B cell (primary cell): ENCODE data around the gene CALHM4. TPM values are rescaled to one million over a fixed set of nuclear protein-coding genes. Genes with fewer than 3 reads are reported as not detected.

ENCODE experiments used
- ATAC-seq: fragments of 200-7000 bp; cut with Tn5 transposase; one replicate; pipeline ENCODE4 v1.10.0; 2021; ENCODE audit warnings: low read depth, mild to moderate bottlenecking, moderate number of reproducible peaks, moderate library complexity
- CTCF ChIA-PET: fragments of 350-600 bp; sonication (Branson Sonifier 250); formaldehyde crosslinking; loops from one replicate; lab custom pipeline; 2021; ENCODE audit warnings: antibody characterized with exemption, inconsistent platforms; lab: Charles Lee
- POLR2A ChIA-PET: fragments of 350-600 bp; sonication (Branson Sonifier 250); formaldehyde crosslinking; loops from one replicate; lab custom pipeline; 2021; ENCODE audit warnings: antibody characterized with exemption; lab: Charles Lee
- DNase-seq: peaks from one replicate; pipeline ENCODE4 v3.0.0; 2013
- H2AFZ ChIP-seq: 2 replicates; pipeline ENCODE4 v1.6.1; 2012; ENCODE audit warnings: mild to moderate bottlenecking, low read depth, low read length; ENCODE audit not compliant: insufficient read depth, poor library complexity, severe bottlenecking
- H3K27ac ChIP-seq, 2 donors: 1 replicate in 1 of 2; 2 replicates in 1 of 2; pipeline ENCODE4 v1.5.1; 2012 to 2013; ENCODE audit warnings: low read length in 2 of 2, mild to moderate bottlenecking in 2 of 2, moderate library complexity in 1 of 2
- H3K27me3 ChIP-seq, 4 experiments: fragments of 200-600 bp in 1 of 4; sonication (generic) in 1 of 4; replicated peaks in 1 of 4; 1 replicate in 2 of 4; 2 replicates in 2 of 4; pipeline versions ENCODE4 v1.6.1 to v1.7.0; 2013 to 2016; ENCODE audit warnings: low read length in 3 of 4, mild to moderate bottlenecking in 2 of 4, mixed read lengths in 1 of 4, moderate library complexity in 1 of 4; ENCODE audit not compliant: insufficient read depth in 4 of 4, control insufficient read depth in 3 of 4; ENCODE audit errors: control extremely low read depth in 1 of 4
- H3K36me3 ChIP-seq, 2 experiments: replicated peaks in 1 of 2; 1 replicate in 1 of 2; 2 replicates in 1 of 2; pipeline versions ENCODE4 v1.6.1 to v1.7.1; 2013; ENCODE audit warnings: low read length in 1 of 2; ENCODE audit not compliant: insufficient read depth in 2 of 2, control insufficient read depth in 1 of 2; ENCODE audit errors: control extremely low read depth in 1 of 2, extremely low read depth in 1 of 2
- H3K4me1 ChIP-seq, 2 donors: fragments of 200-600 bp in 1 of 2; sonication (generic) in 1 of 2; 1 replicate in 1 of 2; 2 replicates in 1 of 2; pipeline versions ENCODE4 v1.5.1 to v1.6.1; 2013 to 2017; ENCODE audit warnings: low read length in 2 of 2; ENCODE audit not compliant: control insufficient read depth in 2 of 2, insufficient read depth in 2 of 2
- H3K4me2 ChIP-seq: replicated peaks from 2 replicates; pipeline ENCODE3; 2012; ENCODE audit warnings: mild to moderate bottlenecking, low read depth, low read length; ENCODE audit not compliant: poor library complexity, severe bottlenecking
- H3K4me3 ChIP-seq, 5 experiments: fragments of 200-600 bp in 1 of 5; sonication (generic) in 1 of 5; 1 replicate in 3 of 5; 2 replicates in 2 of 5; pipeline versions ENCODE4 v1.5.1 to v1.7.0; 2011 to 2016; ENCODE audit warnings: low read length in 4 of 5, mild to moderate bottlenecking in 4 of 5, low read depth in 2 of 5, control low read depth in 1 of 5, moderate library complexity in 1 of 5; ENCODE audit not compliant: insufficient read depth in 1 of 5; ENCODE audit errors: control extremely low read depth in 1 of 5, extremely low read depth in 1 of 5
- H3K79me2 ChIP-seq: fragments of 200-600 bp; sonication (generic); one replicate; pipeline ENCODE4 v1.6.0; 2016; ENCODE audit warnings: low read length; ENCODE audit not compliant: control insufficient read depth, insufficient read depth
- H3K9ac ChIP-seq: fragments of 200-600 bp; sonication (generic); 2 replicates; pipeline ENCODE4 v1.6.1; 2017; ENCODE audit warnings: mild to moderate bottlenecking, low read length, moderate library complexity
- H3K9me3 ChIP-seq, 3 donors: one replicate each; pipeline versions ENCODE4 v1.6.1 to v1.7.1; 2013; ENCODE audit warnings: low read length in 2 of 3; ENCODE audit not compliant: control insufficient read depth in 2 of 3, insufficient read depth in 1 of 3; ENCODE audit errors: control extremely low read depth in 1 of 3
- H4K20me1 ChIP-seq: 2 replicates; pipeline ENCODE4 v1.6.0; 2012; ENCODE audit warnings: mild to moderate bottlenecking, low read length; ENCODE audit not compliant: insufficient read depth, control insufficient read depth, poor library complexity, severe bottlenecking
- H3K27ac Mint-ChIP-seq: one replicate; pipeline ENCODE4 v1.8.0; 2021; ENCODE audit warnings: mixed read lengths
- H3K27me3 Mint-ChIP-seq: one replicate; pipeline ENCODE4 v1.8.0; 2021; ENCODE audit warnings: mixed read lengths
- H3K4me1 Mint-ChIP-seq: one replicate; pipeline ENCODE4 v1.8.0; 2021; ENCODE audit warnings: mixed read lengths
- H3K4me3 Mint-ChIP-seq: one replicate; pipeline ENCODE4 v1.8.0; 2021; ENCODE audit warnings: mixed read lengths
- H3K9me3 Mint-ChIP-seq: one replicate; pipeline ENCODE4 v1.8.0; 2022; ENCODE audit warnings: mixed read lengths; ENCODE audit not compliant: insufficient read depth
- CTCF ChIP-seq: fragments of 200-600 bp; IDR thresholded peaks from one replicate; pipeline ENCODE4 v1.8.0; 2022; ENCODE audit warnings: antibody characterized with exemption, mild to moderate bottlenecking
- EZH2 ChIP-seq: IDR thresholded peaks from 2 replicates; pipeline ENCODE4 v1.6.1; 2012; ENCODE audit warnings: borderline replicate concordance, low read depth, mild to moderate bottlenecking, moderate library complexity, low read length; ENCODE audit not compliant: insufficient read depth, poor library complexity, severe bottlenecking
- WGBS: methylation state at CpG from one replicate; pipeline ENCODE4 v1.1.5; 2013; ENCODE audit warnings: missing lambda C conversion rate; ENCODE audit not compliant: insufficient coverage; 5-methylcytosine and 5-hydroxymethylcytosine counted together
- intact Hi-C: fragments of 100-400 bp; cut with micrococcal nuclease; formaldehyde crosslinking; loops from one replicate; pipeline ENCODE4 v1.10.0; 2022
- polyA plus RNA-seq: library from polyadenylated mRNA; depleted of rRNA; stranded (reverse); fragments of >200 nt; gene quantifications from 2 replicates; pipeline ENCODE4 v1.2.3, GENCODE V29; 2012
- total RNA-seq, 2 donors: library from RNA; stranded (reverse); fragments of 120-200 nt in 1 of 2; gene quantifications; 1 replicate in 1 of 2; 2 replicates in 1 of 2; pipeline versions ENCODE4 v1.2.3 to v1.2.4, GENCODE V29; 2013 to 2022

Gene CALHM4
- total and polyA plus RNA-seq, 2 donors (not counting 1 experiment from before 2014, with no cell fraction given): not detected

GRCh38 chr6:116528133-116528532, 25.4 kb upstream of the CALHM4 start:
- POLR2A ChIA-PET: no interaction called here
- TF ChIP-seq CTCF (no peak), EZH2 (no peak)
- H3K9me3 ChIP-seq: no peaks in the 10 kb centered on the region
- H3K4me3 Mint-ChIP-seq: no peak overlapping the region
- H3K27me3 ChIP-seq: peaks cover 0 to 3% (median 0%) of the 10 kb centered on the region in 4 experiments
- CTCF ChIA-PET: interaction anchor here (1.2 to 1.8 kb wide), 3 partner anchors 13 to 260 kb away, joined by 3 to 5 read pairs (median 3); no protein-coding TSS in a partner anchor
- H3K27ac ChIP-seq: no peak overlapping the region
- no peak overlapping the region for H3K4me3 ChIP-seq
- no CpG with 5 or more reads among the region's 1 CpG for WGBS
- intact Hi-C loops: no loop called here
- no peak overlapping the region for H3K9ac ChIP-seq
- peaks cover 13% of the 10 kb centered on the region for H3K4me1 Mint-ChIP-seq
- H3K9me3 Mint-ChIP-seq: no peaks in the 10 kb centered on the region
- no peak overlapping the region for H3K27ac Mint-ChIP-seq
- peaks cover 3% of the 10 kb centered on the region for H3K27me3 Mint-ChIP-seq
- DNase-seq (no peak), ATAC-seq (no peak)
- no peaks in the 10 kb centered on the region for H3K79me2 ChIP-seq
- no peaks in the 10 kb centered on the region for H4K20me1 ChIP-seq
- no peak overlapping the region for H2AFZ ChIP-seq
- peaks cover 0 to 5% of the 10 kb centered on the region in 2 donors for H3K4me1 ChIP-seq
- H3K36me3 ChIP-seq: no peaks in the 10 kb centered on the region
- H3K4me2 ChIP-seq: no peak overlapping the region

GRCh38 chr6:116528780-116529179, 24.8 kb upstream of the CALHM4 start:
- H3K27me3 ChIP-seq: peaks cover 0 to 3% (median 0%) of the 10 kb centered on the region in 4 experiments
- H3K79me2 ChIP-seq: no peaks in the 10 kb centered on the region
- CTCF ChIA-PET: interaction anchor here (1.2 to 1.8 kb wide), 4 partner anchors 14 to 260 kb away, joined by 3 to 5 read pairs (median 4); no protein-coding TSS in a partner anchor
- H3K4me3 ChIP-seq: no peak overlapping the region
- Mint-ChIP-seq H3K4me1 (peaks cover 13% of the 10 kb centered on the region), H3K27ac (no peak overlapping the region), H3K27me3 (peaks cover 3% of the 10 kb centered on the region), H3K9me3 (no peaks in the 10 kb centered on the region), H3K4me3 (no peak overlapping the region)
- no peak overlapping the region for H2AFZ ChIP-seq
- WGBS: 90% methylated on average over 3 of the region's 3 CpGs
- DNase-seq: no peak
- POLR2A ChIA-PET: no interaction called here
- no peaks in the 10 kb centered on the region for H3K36me3 ChIP-seq
- H3K9ac ChIP-seq: no peak overlapping the region
- H4K20me1 ChIP-seq: no peaks in the 10 kb centered on the region
- ATAC-seq: no peak
- H3K4me1 ChIP-seq: peaks cover 0 to 5% of the 10 kb centered on the region in 2 donors
- intact Hi-C loops: no loop called here
- no peak overlapping the region for H3K27ac ChIP-seq
- no peaks in the 10 kb centered on the region for H3K9me3 ChIP-seq
- TF ChIP-seq EZH2 (no peak), CTCF (no peak)
- no peak overlapping the region for H3K4me2 ChIP-seq
